ENCODE results near the gene DBH. TPM values are rescaled to one million over a fixed set of nuclear protein-coding genes. Genes with fewer than 3 reads are reported as not detected.

Gene DBH
- total and polyA plus RNA-seq, 3 donors from 2014 or later, result 0.06 TPM; not detected in 2

DNA sequence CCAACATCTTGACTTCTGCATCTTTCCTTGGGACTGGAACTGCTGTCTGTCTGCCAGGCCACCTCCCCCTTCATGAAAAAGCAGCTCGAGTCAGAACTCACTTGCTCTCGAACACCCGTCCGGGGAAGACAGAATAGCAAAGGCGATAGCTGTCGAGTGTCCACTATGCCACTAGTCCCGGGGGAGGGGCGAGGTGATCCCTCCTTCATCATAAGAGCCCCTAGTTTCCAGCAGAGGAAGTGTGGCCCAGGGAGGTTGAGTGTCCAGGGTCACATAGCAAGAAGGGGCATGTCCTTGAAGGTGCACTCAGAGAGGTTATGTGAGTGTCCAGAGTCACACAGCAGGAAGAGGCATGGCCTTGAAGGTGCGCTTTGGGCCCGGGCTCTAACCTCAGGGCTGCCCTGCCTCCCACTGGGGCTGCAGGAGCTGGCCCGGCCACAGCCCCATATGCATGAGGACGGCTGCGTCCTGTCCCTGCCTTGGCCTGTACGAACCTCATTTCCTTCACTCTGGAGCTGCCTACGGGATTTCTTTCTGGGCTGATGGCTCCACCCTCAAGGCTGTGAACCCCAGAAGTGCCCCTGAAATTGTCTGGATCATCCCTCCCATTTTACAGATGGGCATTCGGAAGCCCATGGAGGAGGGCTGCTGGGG lies 6.7 kb downstream of the DBH start:
- no peaks in the 10 kb centered on the region for H3K9me3 ChIP-seq
- 86 to 95% methylated on average over 8 to 16 of the region's 16 CpGs for WGBS, 2 donors
- H3K27me3 ChIP-seq, result no peaks in the 10 kb centered on the region
- no peak overlapping the region for H3K27ac ChIP-seq
- intact Hi-C loops (cut with DNase I; ENCODE audit: low total_unique reads), result no loop called here
- H3K4me3 ChIP-seq, result no peak overlapping the region
- no peak for DNase-seq
- H3K4me1 ChIP-seq, result no peaks in the 10 kb centered on the region
- no peak for TF ChIP-seq POLR2A (IDR thresholded peaks at IDR 0.05)
- TF ChIP-seq, protein P1, sequence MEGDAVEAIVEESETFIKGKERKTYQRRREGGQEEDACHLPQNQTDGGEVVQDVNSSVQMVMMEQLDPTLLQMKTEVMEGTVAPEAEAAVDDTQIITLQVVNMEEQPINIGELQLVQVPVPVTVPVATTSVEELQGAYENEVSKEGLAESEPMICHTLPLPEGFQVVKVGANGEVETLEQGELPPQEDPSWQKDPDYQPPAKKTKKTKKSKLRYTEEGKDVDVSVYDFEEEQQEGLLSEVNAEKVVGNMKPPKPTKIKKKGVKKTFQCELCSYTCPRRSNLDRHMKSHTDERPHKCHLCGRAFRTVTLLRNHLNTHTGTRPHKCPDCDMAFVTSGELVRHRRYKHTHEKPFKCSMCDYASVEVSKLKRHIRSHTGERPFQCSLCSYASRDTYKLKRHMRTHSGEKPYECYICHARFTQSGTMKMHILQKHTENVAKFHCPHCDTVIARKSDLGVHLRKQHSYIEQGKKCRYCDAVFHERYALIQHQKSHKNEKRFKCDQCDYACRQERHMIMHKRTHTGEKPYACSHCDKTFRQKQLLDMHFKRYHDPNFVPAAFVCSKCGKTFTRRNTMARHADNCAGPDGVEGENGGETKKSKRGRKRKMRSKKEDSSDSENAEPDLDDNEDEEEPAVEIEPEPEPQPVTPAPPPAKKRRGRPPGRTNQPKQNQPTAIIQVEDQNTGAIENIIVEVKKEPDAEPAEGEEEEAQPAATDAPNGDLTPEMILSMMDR (IDR thresholded peaks at IDR 0.05), result no peak
- H3K36me3 ChIP-seq (ENCODE audit: low read depth, missing control alignments), result no peaks in the 10 kb centered on the region

DNA sequence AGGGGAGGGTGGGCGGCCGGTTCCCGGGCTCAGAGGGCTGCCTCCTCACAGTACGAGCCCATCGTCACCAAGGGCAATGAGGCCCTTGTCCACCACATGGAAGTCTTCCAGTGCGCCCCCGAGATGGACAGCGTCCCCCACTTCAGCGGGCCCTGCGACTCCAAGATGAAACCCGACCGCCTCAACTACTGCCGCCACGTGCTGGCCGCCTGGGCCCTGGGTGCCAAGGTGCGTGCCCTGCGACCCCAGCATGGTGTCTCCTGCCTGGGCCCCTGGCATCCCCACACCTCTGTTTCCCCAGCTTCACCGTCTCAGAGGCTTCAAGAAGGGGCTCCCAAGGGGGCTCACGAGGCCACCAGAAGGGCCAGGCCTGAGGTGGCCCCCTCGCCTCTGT lies 7.2 kb downstream of the DBH start:
- WGBS, 2 donors, result 90 to 92% methylated on average over 5 to 20 of the region's 20 CpGs
- DNase-seq, result no peak
- no peaks in the 10 kb centered on the region for H3K36me3 ChIP-seq (ENCODE audit: low read depth, missing control alignments)
- no peaks in the 10 kb centered on the region for H3K9me3 ChIP-seq
- no peaks in the 10 kb centered on the region for H3K4me1 ChIP-seq
- no peaks in the 10 kb centered on the region for H3K27me3 ChIP-seq
- no peak overlapping the region for H3K27ac ChIP-seq
- H3K4me3 ChIP-seq, result no peak overlapping the region
- TF ChIP-seq, protein P1 (IDR thresholded peaks at IDR 0.05), result no peak
- no peak for TF ChIP-seq POLR2A (IDR thresholded peaks at IDR 0.05)
- intact Hi-C loops (cut with DNase I; ENCODE audit: low total_unique reads), result no loop called here

DNA sequence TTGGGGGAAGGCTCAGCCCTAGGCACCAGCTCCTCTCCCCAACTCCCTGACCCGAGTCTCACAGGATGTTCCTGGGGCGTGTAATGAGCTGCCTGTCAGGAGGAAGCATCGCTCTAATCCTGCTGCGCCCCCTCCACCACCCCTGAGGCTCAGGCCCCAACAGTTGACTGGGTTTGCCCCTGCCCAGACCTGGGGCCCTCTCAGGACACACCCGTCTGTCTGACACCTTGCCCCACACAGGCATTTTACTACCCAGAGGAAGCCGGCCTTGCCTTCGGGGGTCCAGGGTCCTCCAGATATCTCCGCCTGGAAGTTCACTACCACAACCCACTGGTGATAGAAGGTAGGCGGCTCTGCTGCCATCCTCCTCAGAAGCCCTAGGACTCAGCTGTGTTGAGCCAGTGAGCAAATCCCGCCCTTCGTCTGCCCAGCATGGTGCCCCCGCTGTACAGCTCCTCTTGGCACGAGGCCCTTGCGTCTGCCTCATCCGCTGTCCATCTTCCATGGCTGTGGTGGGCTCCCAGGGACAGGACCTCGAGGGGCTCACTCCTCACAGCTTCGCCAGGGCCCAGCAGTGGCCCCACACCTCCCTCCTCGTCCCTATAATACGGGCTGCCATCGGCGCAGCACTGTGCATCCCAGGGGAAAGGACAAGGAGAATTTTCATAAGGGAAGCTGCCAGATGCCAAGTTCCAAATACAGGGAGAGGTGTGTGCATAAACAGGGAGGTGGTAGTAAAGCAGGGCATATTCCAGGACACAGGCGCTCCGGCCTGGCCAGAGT lies 8.0 kb downstream of the DBH start:
- DNase-seq, result no peak
- Histone ChIP-seq H3K4me3 (no peak overlapping the region), H3K27me3 (no peaks in the 10 kb centered on the region), H3K27ac (no peak overlapping the region), H3K36me3 (ENCODE audit: low read depth, missing control alignments) (no peaks in the 10 kb centered on the region), H3K9me3 (no peaks in the 10 kb centered on the region), H3K4me1 (no peaks in the 10 kb centered on the region)
- intact Hi-C loops (cut with DNase I; ENCODE audit: low total_unique reads), result no loop called here
- TF ChIP-seq POLR2A (IDR thresholded peaks at IDR 0.05), result no peak
- TF ChIP-seq, protein P1 (IDR thresholded peaks at IDR 0.05), result no peak
- 86 to 92% methylated on average over 17 to 23 of the region's 23 CpGs for WGBS, 2 donors

DNA sequence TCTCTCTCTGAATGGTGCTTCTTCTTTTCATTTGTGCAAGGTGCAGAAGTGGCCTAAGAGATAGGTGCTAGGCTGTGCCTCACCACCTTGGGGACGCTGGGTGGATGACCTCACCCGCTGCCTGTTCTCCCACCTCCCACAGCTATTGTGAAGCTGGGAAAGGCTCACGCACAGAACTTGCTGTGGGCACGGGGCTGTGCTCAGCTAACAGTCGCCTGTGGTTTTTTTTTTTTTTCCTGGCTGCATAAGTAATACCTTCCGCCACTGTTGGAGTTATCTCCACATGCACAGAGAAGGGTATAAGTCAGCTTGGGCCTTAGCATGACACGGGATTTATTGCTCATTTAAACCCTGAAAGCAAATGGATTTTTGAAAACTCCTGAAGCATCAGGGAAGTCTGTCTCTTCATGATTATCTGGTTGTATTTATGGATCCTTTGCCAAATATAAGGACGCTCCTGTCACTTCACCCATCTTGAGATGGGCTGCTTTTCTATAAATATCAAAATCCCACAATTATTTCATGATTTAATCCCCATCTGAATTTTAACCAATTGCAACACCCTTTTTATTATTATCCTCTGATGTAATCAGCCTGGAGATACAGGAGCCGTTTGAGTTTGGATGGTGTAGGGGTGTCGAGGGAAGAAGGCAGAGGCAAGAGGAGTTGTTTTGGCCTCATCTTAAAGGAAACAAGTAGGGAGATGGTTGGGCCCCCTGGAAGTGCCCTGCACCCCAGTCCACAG lies 9.0 kb downstream of the DBH start:
- no peaks in the 10 kb centered on the region for H3K4me1 ChIP-seq
- H3K27ac ChIP-seq, result no peak overlapping the region
- TF ChIP-seq, protein P1 (IDR thresholded peaks at IDR 0.05), result no peak
- no peak for TF ChIP-seq POLR2A (IDR thresholded peaks at IDR 0.05)
- no peak for DNase-seq
- H3K9me3 ChIP-seq, result no peaks in the 10 kb centered on the region
- intact Hi-C loops (cut with DNase I; ENCODE audit: low total_unique reads), result no loop called here
- no peaks in the 10 kb centered on the region for H3K27me3 ChIP-seq
- 74 to 77% methylated on average over 10 of the region's 10 CpGs for WGBS, 2 donors
- H3K4me3 ChIP-seq, result no peak overlapping the region
- no peaks in the 10 kb centered on the region for H3K36me3 ChIP-seq (ENCODE audit: low read depth, missing control alignments)
